ENCODE results near the gene SLC8A1. TPM values are rescaled to one million over a fixed set of nuclear protein-coding genes. Genes with fewer than 3 reads are reported as not detected.

The SLC8A1 gene
- total RNA-seq, 1 donor from 2014 or later: 5.7 TPM

GRCh38 chr2:40123746-40124145 is 328.1 kb downstream of the SLC8A1 start:
- Mint-ChIP-seq H3K27ac (no peak overlapping the region), H3K4me1 (ENCODE audit: low read depth) (peaks cover 16% of the 10 kb centered on the region), H3K36me3 (ENCODE audit: insufficient read depth) (no peaks in the 10 kb centered on the region), H3K4me3 (ENCODE audit: low read depth) (no peak overlapping the region), H3K9me3 (ENCODE audit: low read depth) (no peaks in the 10 kb centered on the region), H3K27me3 (peaks cover 6% of the 10 kb centered on the region)
- TF ChIP-seq, protein P1, sequence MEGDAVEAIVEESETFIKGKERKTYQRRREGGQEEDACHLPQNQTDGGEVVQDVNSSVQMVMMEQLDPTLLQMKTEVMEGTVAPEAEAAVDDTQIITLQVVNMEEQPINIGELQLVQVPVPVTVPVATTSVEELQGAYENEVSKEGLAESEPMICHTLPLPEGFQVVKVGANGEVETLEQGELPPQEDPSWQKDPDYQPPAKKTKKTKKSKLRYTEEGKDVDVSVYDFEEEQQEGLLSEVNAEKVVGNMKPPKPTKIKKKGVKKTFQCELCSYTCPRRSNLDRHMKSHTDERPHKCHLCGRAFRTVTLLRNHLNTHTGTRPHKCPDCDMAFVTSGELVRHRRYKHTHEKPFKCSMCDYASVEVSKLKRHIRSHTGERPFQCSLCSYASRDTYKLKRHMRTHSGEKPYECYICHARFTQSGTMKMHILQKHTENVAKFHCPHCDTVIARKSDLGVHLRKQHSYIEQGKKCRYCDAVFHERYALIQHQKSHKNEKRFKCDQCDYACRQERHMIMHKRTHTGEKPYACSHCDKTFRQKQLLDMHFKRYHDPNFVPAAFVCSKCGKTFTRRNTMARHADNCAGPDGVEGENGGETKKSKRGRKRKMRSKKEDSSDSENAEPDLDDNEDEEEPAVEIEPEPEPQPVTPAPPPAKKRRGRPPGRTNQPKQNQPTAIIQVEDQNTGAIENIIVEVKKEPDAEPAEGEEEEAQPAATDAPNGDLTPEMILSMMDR (IDR thresholded peaks at IDR 0.05; ENCODE audit: unreplicated experiment): no peak
- DNase-seq (ENCODE audit: low spot score, unreplicated experiment): no peak

GRCh38 chr2:40123326-40123725 is 328.6 kb downstream of the SLC8A1 start:
- no peaks in the 10 kb centered on the region for H3K9me3 Mint-ChIP-seq (ENCODE audit: low read depth)
- no peak overlapping the region for H3K4me3 Mint-ChIP-seq (ENCODE audit: low read depth)
- TF ChIP-seq, protein P1 (IDR thresholded peaks at IDR 0.05; ENCODE audit: unreplicated experiment): no peak
- H3K27ac Mint-ChIP-seq: no peak overlapping the region
- H3K36me3 Mint-ChIP-seq (ENCODE audit: insufficient read depth): no peaks in the 10 kb centered on the region
- H3K27me3 Mint-ChIP-seq: peaks cover 6% of the 10 kb centered on the region
- H3K4me1 Mint-ChIP-seq (ENCODE audit: low read depth): peaks cover 16% of the 10 kb centered on the region
- no peak for DNase-seq (ENCODE audit: low spot score, unreplicated experiment)

- DNase-seq (ENCODE audit: low spot score, unreplicated experiment): no peak
- TF ChIP-seq, protein P1 (IDR thresholded peaks at IDR 0.05; ENCODE audit: unreplicated experiment): no peak
- no peaks in the 10 kb centered on the region for H3K9me3 Mint-ChIP-seq (ENCODE audit: low read depth)
- H3K36me3 Mint-ChIP-seq (ENCODE audit: insufficient read depth): no peaks in the 10 kb centered on the region
- peaks cover 16% of the 10 kb centered on the region for H3K4me1 Mint-ChIP-seq (ENCODE audit: low read depth)
- H3K4me3 Mint-ChIP-seq (ENCODE audit: low read depth): no peak overlapping the region
- no peak overlapping the region for H3K27ac Mint-ChIP-seq
- H3K27me3 Mint-ChIP-seq: peaks cover 3% of the 10 kb centered on the region
Measured at GRCh38 chr2:40120957-40121356, 330.9 kb downstream of the SLC8A1 start.

GRCh38 chr2:40120026-40120425 is 331.9 kb downstream of the SLC8A1 start:
- H3K4me3 Mint-ChIP-seq (ENCODE audit: low read depth): no peak overlapping the region
- DNase-seq (ENCODE audit: low spot score, unreplicated experiment): no peak
- no peaks in the 10 kb centered on the region for H3K9me3 Mint-ChIP-seq (ENCODE audit: low read depth)
- no peaks in the 10 kb centered on the region for H3K36me3 Mint-ChIP-seq (ENCODE audit: insufficient read depth)
- peaks cover 1% of the 10 kb centered on the region for H3K27me3 Mint-ChIP-seq
- H3K4me1 Mint-ChIP-seq (ENCODE audit: low read depth): peaks cover 16% of the 10 kb centered on the region
- no peak overlapping the region for H3K27ac Mint-ChIP-seq
- TF ChIP-seq, protein P1 (IDR thresholded peaks at IDR 0.05; ENCODE audit: unreplicated experiment): no peak

GRCh38 chr2:40118622-40119021 is 333.3 kb downstream of the SLC8A1 start:
- Mint-ChIP-seq H3K36me3 (ENCODE audit: insufficient read depth) (no peaks in the 10 kb centered on the region), H3K27me3 (no peaks in the 10 kb centered on the region), H3K4me3 (ENCODE audit: low read depth) (no peak overlapping the region), H3K27ac (no peak overlapping the region), H3K9me3 (ENCODE audit: low read depth) (no peaks in the 10 kb centered on the region), H3K4me1 (ENCODE audit: low read depth) (peaks cover 15% of the 10 kb centered on the region)
- TF ChIP-seq, protein P1 (IDR thresholded peaks at IDR 0.05; ENCODE audit: unreplicated experiment): no peak
- DNase-seq (ENCODE audit: low spot score, unreplicated experiment): no peak

All from progenitor cell of endocrine pancreas (in vitro differentiated cells).